Coronary artery (tissue), 2 donors: ENCODE results near the gene SCGB2B2.

Experiments used
- DNase-seq: peaks from one replicate; pipeline ENCODE4 v3.0.0-alpha.2; 2017; ENCODE audit warnings: low spot score
- H3K27ac ChIP-seq, 2 donors: fragments of 200-600 bp; sonication (generic); one replicate each; pipeline ENCODE4 v1.5.1; 2016 to 2019
- H3K4me3 ChIP-seq: fragments of 200-600 bp; sonication (generic); 2 replicates; pipeline ENCODE4 v1.5.1; 2016; ENCODE audit warnings: mild to moderate bottlenecking, moderate library complexity
- TF ChIP-seq, protein P1 (sequence below): fragments of 200-600 bp; sonication (generic); IDR thresholded peaks from one replicate; pipeline ENCODE4 v1.5.1; 2019; ENCODE audit warnings: antibody characterized with exemption

The SCGB2B2 gene, protein sequence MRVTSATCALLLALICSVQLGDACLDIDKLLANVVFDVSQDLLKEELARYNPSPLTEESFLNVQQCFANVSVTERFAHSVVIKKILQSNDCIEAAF

DNA sequence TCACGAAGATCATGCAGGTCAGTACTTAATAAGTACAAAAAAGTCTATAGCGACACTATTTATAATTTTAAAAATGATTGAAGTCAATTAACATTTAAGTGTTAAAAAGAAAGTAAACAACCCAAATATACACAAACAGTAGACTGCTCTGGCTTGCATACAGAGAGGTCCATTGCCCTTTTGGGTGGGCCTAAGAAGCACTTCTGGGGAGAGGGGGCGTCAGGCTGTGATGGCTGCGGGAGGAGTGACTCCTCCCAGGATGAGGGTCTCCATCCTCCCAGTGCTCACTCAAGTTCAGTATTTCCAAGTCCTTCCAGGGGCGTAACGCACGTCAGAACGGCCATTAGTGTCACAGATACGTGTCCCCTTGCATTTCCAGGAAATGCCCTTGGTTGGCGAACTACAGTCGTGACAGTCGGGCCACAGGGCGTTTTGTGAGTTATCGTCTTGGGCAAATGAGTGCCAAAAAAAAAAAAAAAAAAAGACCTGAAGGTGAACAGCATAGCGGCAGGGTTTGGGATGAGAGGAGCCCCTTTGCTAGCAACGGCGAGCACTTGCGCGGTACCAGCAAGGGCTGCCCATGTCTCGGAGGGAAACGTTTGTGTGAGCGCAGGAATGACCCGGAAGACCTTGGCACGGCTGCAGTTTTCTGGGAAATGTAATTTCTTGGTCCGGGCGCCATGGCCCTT, at the start of gene SCGB2B2:
SCGB2B2 (minus strand) TSS at position 463 of the 689 bp plus-strand sequence. CDS start 82,596 bp downstream, outside the sequence.
- TF ChIP-seq, protein P1, sequence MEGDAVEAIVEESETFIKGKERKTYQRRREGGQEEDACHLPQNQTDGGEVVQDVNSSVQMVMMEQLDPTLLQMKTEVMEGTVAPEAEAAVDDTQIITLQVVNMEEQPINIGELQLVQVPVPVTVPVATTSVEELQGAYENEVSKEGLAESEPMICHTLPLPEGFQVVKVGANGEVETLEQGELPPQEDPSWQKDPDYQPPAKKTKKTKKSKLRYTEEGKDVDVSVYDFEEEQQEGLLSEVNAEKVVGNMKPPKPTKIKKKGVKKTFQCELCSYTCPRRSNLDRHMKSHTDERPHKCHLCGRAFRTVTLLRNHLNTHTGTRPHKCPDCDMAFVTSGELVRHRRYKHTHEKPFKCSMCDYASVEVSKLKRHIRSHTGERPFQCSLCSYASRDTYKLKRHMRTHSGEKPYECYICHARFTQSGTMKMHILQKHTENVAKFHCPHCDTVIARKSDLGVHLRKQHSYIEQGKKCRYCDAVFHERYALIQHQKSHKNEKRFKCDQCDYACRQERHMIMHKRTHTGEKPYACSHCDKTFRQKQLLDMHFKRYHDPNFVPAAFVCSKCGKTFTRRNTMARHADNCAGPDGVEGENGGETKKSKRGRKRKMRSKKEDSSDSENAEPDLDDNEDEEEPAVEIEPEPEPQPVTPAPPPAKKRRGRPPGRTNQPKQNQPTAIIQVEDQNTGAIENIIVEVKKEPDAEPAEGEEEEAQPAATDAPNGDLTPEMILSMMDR: no peak
- H3K27ac ChIP-seq: peak within 1 kb of the TSS; percentile 96 to 99
- peak within 1 kb of the TSS; percentile 98 for H3K4me3 ChIP-seq
- peak; percentile 86 for DNase-seq

DNA sequence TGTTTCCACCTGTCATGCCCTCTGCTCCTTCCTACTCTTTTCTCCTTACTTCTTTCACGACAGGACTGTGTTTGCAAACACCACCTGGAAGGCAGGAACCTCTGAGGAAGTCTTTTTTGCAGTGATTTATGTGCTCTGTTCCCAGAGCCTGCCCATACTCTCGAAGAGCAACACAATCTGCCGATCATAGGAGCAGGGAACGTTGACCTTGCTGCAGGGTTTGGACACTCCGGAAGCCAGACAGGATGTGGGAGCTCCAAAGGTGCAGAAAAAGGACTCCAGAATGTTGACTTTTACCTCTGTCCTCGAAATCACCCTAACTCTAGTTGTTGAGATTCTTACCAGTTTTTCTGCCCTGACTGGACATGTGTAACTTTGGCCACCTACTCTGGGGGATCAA, 48.4 kb upstream of the SCGB2B2 start:
- Histone ChIP-seq H3K27ac (no peak overlapping the region), H3K4me3 (no peak overlapping the region)
- DNase-seq: no peak
- TF ChIP-seq, protein P1: no peak

DNA sequence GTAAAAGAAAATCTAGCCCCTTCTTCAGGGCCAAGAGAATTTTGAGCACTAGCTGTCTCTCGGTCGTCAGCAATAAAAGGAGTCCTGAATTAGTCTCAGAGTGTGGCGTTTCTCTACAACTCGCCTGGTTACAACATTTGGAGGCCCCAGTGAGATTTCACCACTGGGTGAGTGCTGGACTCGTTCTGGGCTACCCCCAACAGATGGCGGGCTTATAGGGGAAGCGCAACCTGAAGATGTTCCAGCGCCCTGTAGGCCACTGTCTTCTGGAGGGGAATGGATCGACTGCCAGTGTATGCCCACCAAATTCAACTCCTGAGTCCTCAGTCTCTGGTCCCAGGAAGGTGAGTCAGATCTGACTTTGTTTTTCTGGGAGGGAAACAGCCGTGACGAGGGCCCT, 45.4 kb upstream of the SCGB2B2 start:
- Histone ChIP-seq H3K27ac (no peak overlapping the region), H3K4me3 (no peak overlapping the region)
- TF ChIP-seq, protein P1: no peak
- DNase-seq: no peak

DNA sequence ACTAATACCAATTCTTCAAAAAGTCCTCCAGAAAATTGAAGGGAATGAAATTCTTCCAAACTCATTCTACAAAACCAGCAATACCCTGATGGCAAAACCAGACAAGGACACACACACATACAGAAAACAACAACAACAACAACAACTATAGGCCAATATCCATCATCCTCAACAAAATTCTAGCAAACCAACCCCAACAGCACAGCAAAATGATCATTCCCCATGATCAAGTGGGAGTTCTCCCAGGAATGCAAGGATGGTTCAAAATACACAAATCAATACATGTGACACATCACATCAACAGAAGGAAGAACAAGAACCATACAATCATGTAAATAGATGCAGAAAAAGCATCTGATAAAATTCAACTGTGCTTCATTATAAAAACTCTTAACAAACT, 38.4 kb upstream of the SCGB2B2 start:
- TF ChIP-seq, protein P1: no peak
- H3K4me3 ChIP-seq: no peak overlapping the region
- no peak for DNase-seq
- H3K27ac ChIP-seq: no peak overlapping the region

DNA sequence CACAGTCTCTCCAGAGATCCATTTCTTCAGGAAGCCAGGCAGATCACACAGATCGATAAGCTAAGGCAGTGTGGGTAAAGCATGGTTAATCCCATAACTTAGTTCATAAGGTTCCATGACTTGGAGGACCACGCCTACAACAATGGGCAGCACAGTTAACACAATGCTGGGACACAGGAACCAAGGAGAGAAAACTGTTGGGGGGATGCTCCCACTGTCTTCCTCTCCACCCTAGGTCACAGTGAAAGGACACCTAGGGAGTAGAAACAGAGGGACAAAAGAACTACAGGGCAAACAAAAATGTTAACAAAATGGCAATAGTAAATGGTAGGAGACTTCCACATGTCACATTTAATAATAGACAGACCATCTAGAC, 36.3 kb upstream of the SCGB2B2 start:
- Histone ChIP-seq H3K27ac (no peak overlapping the region), H3K4me3 (no peak overlapping the region)
- TF ChIP-seq, protein P1: no peak
- no peak for DNase-seq

DNA sequence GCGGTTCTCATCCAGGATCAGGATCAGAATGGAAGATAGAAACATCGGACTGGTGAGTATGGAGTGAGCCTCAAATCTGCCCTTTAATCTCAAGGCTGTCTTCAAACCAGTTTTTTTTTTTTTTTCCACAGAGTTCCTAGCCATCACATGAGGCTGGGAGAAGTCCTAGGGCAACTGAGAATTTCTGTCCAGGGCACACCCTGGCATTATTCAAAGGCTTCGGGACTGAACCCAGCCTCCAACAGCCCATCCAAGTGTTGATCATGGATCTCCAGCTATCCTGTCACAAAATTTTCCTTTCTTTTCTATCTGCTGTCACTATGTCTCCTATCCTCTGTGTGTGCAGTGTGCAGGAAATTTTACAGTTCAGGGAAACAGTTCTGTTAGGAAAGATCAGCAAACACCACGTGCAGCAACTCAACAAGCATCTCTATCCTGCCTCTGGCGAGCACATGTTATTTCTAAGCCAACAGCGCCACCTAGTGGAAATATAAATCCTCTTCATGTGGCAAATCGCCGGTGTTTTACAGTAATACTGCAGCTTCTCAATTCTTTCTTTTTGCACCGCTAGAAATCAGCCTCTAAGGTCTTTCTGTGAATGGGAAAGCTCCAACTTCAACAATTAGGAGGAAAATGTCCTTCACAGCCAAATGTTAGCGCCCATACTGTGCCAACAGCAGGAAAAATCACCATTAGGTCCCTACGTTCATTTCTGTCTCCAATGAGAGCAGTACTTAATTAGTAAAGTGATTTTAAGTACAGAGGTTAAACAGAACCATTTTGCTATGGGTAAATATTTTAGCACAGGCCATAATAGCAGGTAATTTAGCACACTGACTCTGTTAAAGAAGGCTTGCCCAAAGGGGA, 35.7 kb upstream of the SCGB2B2 start:
- Histone ChIP-seq H3K4me3 (no peak overlapping the region), H3K27ac (no peak overlapping the region)
- TF ChIP-seq, protein P1: peak; percentile 69
- DNase-seq: no peak
